GM19328 (cell line): ENCODE results near the gene CLDN20.
"Not testable (repeated sequence)": the region's sequence is repeated elsewhere in the genome, so short reads cannot be mapped to it uniquely, and the experiment has no call there.

Source experiments
- ATAC-seq: cut with Tn5 transposase; IDR thresholded peaks from one replicate; pipeline ENCODE4 v1.9.1; 2021; ENCODE audit warnings: mild to moderate bottlenecking, moderate library complexity; ENCODE audit not compliant: unreplicated experiment

The CLDN20 gene

DNA sequence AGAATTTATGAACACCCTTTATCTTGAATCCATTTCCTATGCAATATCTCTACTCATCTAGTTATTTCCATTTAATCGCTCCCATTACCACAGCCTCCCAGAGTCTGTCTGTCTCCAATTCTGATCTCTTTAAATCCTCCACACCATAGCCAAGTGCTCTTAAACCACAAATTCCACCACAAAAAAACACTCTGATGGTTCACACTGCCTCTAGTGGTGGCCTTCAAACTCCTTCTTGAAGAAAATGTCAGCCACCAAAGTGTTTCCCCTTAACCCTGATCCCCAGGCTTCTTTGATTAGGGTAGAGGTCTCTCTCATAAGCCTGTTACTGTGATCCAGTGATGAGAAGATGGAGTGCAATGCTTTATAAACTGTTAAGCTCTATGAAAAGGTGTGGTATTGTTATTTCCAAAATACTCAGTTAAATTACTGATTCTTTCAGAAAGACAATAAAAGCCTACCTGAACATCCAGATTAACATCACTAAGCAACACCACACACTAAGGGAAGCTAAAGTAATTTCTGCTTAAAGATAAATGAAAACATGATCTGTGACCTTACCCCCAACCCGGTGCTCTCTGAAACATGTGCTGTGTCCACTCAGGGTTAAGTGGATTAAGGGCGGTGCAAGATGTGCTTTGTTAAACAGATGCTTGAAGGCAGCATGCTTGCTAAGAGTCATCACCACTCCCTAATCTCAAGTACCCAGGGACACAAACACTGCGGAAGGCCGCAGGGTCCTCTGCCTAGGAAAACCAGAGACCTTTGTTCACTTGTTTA, 4.5 kb downstream of the CLDN20 start:
- not testable (repeated sequence) for ATAC-seq

DNA sequence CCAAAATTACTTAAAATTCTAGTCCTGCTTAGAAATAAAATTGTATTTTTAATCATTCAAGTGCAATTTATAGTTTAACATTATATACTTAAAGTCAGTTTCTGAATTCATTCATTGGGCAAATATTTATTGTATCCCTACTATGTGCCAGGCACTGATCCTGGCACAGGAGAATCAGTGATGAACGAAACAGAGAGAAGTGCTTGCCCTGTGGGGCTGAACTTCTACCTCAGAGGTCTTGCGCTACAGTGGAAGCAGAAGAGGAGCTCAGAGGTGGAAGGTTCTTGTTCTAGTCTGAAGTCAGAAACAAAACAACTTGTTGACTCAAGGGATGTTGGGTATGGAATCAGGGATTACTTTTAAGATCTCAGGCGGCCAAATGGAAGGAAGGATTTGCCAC, 6.0 kb downstream of the CLDN20 start:
- ATAC-seq: no peak

DNA sequence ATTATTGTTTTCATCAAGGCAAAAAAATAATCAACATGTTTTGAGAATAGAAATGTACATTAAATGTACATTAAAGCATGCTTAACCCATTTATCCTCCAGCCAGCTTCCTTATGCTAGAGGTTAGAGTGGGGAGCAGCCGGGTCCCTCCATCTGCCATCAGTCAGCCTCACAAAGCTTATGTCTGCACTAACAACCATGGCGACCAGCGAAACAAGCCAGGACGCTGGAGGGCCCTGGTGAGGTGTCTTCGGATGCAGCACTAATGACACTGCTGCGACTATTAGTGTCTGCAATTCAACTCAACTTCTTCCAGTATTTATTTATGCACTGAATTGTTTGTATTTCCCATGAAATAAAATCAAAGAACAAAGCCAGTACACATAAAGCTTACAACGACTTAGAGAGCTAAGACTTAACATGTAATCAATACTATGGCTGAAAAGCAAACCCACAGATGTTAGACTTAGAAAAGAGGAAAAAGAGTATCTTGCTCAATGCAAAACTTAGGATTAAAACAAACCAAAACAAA, 6.8 kb downstream of the CLDN20 start:
- ATAC-seq: no peak

DNA sequence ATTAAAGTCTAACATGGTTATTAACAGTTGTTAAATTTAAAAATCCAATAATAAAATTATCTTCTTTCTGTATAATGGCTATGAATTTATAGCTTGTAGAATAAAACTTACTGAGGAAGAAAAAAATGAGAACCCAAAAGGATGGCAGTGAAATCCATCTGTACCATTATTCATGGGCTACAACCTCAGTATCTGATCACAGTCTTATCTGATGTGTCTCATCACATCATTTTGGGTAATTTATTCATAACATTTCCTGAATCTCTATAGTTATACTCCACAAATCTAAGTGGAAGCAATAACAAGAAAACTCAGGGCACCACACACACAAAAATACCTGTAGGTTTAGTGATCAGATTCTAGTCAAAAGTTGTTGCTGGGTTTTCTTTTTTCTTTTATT, 7.3 kb downstream of the CLDN20 start:
- ATAC-seq: no peak

DNA sequence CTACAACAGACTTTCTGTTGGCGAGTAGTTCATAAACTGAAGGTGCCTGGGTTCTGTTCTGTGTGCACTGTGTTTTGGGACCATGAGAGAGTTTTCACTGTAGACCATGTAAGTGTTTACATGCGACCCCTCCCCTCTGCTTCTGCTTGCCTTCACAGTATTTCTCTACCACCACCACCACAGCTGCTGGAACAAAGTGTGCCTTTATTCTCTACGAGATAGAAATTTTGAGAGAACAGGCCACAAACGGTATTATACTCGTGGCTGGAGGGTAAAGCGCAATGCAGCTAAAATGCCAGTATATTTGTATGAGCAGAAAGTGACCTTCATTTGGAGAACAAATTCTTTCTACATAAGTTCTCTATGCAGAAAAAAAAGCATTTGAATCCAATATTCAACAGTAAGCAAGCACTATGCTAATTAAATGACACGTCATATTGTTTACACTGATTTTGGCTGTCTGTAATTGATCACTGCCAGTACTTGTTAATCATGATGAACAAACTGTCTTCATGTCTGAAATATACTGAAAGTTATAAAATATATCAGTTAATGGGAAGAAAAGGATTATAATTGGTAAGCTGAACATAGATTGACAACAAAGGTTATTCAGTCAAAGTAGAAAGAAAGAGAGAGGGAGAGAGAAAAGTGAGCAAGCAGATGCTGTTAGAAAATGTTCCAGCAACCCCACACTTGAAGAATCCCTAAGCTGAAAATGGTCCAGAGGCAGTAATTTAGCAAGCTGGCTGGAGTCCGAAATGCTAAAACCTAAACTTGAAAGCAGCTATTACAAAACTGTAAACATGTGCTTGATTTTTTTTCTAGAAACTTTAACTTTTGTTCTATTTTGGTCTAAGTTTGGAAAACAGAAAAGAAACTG, 8.8 kb downstream of the CLDN20 start:
- no peak for ATAC-seq

DNA sequence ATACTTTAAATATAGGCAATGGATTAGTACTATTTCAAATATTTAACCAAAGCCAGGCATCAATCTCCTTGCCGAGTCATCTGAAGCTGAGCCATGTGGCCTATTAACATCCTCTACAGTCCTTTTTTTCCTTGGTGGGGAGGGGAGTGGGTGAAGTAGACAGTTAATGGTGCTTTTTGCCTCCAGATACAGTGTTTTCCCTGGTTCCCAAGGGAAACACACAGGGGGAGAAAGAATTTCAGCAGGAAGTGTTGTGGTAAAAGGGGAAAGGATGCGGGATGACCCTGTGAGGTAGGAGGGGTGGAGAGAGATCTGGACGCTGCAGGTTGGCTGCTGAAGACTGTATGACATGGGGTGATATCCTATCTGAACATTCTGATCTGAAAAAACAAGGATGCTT, 9.6 kb downstream of the CLDN20 start:
- no peak for ATAC-seq

DNA sequence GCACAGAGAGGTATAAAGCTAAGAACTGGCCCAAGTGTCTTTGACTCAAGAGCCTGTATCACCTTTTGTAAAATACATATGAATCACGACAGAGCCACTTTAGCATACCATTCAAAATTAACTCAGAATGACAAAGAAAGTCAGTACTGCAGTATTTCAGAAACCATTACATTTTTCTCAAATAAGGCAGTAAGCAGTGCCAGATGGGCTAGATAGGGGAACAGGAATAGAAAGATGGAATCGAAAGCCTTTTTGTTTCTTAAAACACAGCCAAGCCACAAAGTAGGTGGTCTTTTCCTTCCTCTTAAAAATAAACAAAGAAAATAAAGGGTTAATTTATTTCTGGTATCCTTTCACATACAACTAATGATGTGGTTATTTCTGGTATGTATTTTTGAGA, 10.3 kb downstream of the CLDN20 start:
- ATAC-seq: no peak

DNA sequence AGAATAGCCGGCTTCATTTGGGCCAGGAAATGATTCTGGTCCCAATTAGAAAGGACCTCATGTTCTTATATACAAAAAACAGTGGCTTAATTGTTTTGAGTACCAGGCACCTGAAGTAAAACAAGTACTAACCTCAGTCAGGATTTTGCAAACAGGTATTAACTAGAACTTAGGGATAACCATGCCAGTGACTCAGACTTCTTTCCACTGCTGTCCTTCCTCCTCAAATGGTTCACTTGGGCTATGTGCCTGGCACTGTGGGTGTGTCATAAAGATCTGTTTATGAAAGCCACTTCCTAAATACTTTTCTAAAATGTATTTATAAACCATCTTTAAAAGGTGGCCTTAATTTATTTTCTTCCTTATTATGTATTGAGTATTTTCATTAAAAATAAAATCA, 10.7 kb downstream of the CLDN20 start:
- ATAC-seq: no peak

DNA sequence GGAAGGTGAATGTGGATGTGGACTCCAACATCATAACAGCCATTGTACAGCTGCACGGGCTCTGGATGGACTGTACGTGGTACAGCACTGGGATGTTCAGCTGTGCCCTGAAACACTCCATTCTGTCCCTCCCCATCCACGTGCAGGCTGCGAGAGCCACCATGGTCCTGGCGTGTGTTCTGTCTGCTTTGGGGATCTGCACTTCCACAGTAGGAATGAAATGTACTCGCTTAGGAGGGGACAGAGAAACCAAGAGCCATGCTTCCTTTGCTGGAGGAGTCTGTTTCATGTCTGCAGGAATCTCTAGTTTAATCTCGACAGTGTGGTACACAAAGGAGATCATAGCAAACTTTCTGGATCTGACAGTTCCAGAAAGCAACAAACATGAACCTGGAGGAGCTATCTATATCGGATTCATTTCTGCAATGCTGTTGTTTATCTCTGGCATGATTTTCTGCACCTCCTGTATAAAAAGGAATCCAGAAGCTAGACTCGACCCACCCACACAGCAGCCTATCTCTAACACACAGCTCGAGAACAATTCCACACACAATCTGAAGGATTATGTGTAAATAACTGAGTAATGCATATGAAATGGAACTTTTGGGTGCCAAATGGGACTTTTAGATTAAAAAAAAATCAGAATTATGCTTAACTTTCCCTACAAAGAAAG, 12.1 kb downstream of the CLDN20 start:
- ATAC-seq: no peak

DNA sequence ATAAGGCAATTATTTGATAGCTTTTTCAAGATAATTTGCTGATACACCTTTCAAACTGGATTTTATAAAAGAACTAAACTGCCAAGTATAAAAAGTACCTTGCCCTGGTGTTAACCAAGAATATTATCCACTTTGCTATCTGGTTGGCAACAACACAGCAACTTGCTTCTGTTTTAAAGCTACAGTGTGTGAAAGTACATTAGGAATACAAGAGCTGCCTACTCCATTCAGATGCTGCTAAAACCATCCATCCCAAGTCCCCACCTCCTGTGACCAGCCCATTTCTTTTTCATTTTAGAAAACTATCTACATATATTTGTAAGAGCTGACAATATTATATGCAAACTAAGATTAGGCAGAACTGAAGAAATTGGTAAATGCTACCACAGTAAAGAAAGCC, 12.8 kb downstream of the CLDN20 start:
- no peak for ATAC-seq

DNA sequence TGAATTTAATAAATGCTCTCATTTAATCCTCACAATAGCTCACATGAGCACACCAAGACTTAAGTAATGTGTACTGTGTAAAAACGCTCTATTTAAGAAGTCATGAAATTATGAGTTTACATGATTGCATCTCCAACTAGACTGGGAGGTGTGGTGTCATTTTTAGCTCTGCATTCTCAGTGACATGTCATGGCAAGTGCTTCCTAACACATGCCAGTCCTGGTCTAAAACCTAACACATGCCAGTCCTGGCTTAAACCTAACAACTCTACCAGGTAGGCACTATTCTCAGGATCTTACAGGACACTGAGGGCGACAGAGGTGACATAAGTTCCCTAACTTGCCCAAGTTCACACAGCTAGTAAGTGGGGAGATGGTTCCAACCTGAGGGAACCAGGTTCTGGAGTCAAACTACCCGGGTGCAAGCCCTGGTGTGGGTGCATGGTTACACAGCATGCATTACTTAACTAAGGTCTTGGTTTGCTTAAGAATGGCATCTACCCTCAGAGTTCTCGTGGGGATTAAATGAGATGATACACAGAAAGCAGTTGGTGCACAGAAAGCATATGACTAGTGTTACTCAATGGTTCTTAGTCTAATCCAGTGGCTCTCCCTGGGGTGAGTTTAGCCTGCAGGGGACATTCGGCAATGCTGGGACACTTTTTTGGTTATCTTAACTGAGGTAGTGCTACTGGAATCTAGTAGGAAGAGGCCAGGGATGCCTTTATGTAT, 14.7 kb downstream of the CLDN20 start:
- no peak for ATAC-seq

DNA sequence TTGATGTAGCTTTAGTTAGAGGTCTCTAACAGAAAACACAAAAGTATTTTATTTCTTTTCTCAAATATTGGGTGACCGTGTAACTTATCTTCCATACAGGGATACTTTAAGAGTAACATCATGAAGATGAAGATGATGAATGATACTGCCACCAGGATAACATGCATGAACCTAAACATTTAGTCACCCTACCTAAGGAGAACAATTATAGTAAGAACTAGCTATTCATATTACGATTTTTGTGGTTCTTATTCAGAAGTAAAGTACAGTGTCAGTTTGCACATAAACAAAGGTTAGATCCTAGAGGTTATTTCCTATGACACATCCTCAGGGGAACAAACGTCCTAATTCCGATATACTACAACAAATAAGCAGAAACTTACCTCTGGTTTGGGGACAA, 21.0 kb downstream of the CLDN20 start:
- no peak for ATAC-seq

DNA sequence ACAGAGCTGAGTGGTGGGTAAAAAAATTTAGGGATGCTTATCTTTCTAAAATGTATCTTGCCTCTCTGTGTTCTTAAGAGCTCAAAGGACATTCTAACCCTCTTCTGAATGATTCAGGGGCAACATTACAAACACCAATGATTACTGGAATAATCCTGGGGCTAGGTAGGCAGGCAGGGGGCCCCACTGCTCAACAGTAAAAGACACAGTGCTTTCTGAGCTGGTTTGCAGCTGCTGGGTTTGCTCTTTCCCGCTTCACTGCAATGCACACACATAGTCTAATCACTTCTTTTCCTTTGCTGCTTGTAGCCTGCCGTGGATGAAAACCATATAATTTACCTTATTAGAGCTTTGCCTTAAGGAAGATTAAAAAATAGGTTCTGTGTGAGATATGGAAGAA, 23.9 kb downstream of the CLDN20 start:
- ATAC-seq: no peak

DNA sequence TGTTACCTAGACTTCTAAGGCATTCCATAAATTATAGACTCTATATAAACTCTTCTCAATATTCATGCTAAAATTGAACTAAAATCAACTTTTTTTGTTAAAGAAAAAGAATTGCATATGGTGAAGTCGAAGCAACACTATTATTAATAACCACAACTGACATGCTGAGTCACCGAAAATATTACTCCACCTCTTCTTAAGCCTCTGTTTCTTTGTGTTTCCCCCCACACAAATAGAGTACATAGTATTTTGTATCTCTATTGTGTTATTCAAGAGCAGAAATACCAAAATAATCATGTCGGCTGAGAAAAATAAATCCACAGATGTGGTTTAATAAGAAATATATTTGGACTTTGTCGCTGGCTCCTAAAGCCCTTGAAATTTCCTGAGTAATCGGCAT, 26.7 kb downstream of the CLDN20 start:
- no peak for ATAC-seq

DNA sequence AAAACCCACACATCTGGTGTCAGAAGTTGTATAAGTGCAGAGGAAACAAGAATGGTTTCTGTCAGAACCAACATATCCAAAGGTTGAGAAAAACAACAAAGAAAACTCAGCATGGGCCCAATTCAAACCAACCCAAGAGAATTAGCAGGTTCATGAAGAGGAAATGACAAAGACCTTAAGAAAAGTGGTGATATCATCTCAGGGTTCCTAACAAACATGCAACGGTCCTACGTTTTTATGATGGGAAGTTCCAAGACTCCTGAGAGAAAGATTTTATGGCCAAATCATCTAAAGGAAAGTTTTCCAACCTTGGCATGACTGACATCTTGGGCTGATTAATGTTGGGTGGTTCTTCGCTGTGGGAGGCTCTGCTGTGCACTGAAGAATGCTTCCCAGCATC, 27.5 kb downstream of the CLDN20 start:
- ATAC-seq: no peak

DNA sequence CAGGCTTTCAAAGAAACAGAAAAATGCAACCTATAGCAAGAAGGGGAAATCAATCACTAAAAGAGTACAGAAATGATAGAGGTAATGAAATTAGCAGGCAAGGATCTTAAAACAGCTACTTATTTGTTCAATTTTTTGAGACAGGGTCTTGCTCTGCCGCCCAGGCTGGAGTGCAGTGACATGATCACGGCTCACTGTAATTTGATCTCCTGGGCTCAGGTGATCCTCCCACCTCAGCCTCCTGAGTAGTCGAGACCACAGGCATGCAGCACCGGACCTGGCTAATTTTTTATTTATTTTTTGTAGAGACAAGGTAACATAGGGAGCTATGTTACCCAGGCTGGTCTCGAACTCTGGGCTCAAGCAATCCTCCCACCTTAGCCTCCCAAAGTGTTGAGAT, 28.9 kb downstream of the CLDN20 start:
- no peak for ATAC-seq

DNA sequence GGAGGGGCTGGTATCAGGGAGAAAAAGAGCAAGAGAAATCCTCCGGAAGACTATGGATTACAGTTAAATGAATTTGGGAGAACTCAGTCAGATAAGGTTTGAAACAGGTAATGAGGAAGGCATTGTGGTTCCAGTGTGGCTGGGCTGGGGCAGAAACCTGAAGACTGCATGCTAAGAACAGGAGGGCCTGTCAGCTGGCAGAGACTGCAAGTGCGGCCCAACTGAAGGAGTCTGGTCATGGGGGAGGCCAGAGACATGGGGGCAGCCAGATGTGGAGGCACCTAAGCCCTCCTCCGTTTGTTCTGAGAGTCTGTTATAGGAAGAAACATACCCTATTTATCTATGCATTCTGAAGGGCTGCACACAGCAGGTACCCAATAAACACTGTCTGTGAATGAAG, 33.9 kb downstream of the CLDN20 start:
- no peak for ATAC-seq

DNA sequence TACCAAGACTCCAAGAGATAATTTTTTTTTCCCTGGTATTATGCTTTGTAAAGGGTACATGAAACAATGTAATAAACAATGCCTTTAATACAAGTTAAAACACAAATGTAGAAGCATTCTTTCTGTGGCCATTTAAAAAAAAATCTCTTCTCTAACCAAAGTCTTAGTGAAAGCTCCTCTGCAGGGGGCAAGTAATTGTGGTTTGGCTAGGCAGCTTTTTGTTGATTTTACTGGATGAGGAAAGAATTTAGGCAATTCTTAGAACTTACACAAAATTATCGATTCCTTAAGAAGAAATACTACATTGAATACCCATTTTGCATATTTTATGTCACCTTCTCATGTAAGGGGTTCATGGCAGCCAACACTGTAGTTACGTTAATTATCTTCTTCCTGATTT, 38.1 kb downstream of the CLDN20 start:
- no peak for ATAC-seq

DNA sequence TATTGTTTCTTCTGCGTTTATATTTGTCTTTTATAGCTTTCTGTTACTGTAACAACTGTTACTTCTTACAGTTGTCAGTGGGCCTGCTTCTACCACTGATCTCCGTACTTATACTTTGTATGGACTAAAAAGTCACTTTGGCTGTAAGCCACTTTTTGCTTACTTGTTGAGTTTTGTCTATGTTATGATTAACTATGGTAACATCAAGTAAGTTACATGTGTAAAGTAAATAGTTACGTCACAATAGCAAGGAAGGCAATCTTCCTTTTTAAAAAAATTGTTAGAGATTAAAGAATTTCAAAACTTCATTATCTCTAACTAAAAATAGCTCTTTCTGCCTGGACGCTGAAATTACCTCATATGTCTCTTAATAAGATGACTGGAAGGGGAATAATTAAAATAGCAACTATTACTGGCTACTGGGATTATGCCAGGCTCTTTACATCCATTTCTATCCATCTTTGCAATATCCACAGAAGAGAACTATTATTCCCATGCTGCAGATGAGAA, 39.6 kb downstream of the CLDN20 start:
- no peak for ATAC-seq

DNA sequence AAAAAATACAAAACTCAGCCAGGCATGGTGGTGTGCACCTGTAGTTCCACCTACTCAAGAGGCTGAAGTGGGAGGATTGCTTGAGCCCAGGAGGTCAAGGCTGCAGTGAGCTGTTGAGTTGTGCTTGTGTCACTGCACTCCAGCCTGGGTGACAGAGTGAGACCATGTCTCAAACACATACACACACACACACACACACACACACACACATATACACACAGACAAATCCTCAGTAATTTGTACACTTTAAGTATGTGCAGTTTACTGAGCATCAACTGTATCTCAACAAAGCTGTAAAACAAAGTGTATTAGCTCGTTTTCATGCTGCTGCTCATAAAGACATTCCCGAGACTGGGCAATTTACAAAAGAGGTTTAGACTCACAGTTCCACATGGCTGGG, 43.1 kb downstream of the CLDN20 start:
- no peak for ATAC-seq

DNA sequence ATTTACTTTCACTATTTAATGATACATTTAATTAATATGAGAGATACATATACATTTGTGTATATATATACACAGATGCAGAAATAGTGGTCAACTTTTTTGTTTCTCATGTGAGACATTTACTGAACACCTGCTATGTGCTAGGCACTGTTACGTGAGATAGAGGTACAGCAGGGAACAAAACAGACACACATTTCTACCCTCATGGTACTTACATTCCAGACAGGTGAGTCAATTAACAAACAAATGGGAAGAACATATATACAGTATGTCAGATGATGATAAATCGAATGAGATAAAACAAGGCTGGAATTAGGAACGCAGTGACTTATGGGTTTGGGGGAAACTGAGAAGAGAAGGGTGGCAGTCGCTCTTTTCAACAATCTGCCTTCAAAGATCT, 45.3 kb downstream of the CLDN20 start:
- no peak for ATAC-seq
